HG02870 (cell line): ENCODE results near the gene ARID2.

Experiments used
- ATAC-seq: cut with Tn5 transposase; IDR thresholded peaks from one replicate; pipeline ENCODE4 v1.9.1; 2021; ENCODE audit warnings: mild to moderate bottlenecking, moderate library complexity; ENCODE audit not compliant: unreplicated experiment

Gene ARID2

DNA sequence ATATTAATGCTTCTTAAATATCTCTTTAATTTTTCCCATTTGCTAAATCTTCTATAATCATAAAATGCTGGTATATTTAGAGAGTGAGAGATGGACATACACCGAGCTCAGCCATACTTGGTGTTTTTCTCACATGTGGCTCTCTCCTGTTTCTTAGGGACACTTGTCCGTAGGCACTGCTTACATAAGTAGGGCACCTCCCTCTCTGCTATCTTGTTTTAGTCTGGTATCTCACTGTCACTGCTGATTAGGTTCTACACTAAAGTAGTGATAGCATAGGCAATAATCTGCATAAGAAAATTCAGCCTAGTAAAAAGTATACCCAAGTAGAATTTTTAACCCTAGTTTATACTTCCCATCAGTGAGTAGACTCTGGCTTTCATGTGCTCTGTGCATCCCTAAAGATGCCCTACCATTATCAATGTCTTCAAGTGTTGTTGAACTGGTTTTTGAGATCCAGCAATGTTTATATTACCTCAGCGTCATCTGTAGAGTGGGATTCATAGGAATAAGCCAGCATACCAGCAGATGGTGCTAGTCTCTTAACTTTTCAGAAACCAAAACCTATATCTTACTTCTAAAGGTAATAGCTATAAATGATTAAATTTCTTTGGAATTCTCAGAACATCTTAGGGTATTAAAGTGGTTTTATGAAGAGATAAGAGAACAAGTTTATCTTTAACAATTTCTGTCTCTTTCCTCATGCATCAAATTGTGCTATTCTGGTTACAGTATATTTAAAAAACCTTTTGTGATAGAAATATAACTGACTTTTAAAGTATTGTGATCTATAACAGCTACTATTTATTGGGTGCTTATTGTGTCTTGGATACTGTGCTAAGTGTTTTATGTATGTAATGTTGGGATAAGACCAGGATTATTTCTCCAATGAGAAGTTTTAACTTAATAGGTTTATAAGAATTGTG lies 32.9 kb downstream of the ARID2 start:
- peak; percentile 53 for ATAC-seq

DNA sequence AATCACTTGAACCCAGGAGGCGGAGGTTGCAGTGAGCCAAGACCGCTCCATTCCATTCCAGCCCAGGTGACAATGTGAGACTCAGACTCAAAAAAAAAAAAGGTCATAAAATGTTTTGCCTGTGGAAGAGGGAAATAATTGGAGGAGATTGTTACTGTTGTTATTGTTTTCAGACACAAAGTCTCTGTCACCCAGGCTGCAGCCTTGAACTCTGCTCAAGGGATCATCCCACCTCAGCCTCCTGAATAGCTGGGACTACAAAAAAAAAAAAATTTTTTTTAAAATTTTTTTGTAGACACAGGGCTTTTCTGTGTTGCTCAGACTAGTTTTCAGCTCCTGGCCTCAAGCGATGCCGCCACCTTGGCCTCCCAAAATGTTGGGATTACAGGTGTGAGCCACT lies 33.9 kb downstream of the ARID2 start:
- no peak for ATAC-seq

DNA sequence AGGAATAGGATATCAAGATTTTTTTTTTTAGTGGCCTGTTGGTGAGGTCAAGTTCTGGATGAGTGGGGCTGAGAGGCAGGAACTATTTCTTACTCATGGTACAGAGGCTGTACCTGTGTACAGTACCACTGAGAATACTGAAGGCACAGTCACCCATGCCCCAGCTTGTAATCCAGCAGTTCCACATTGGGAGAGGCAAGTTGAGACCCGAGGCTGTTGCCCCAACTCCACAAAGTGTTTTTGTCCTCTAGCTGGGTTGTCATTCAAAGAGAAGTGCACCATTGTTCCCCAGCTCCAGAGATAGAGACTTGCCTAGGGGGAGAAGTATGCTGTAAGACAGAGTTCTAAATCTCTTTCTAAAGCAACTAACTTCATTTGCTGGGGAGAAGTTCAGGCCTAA lies 38.7 kb downstream of the ARID2 start:
- no peak for ATAC-seq

DNA sequence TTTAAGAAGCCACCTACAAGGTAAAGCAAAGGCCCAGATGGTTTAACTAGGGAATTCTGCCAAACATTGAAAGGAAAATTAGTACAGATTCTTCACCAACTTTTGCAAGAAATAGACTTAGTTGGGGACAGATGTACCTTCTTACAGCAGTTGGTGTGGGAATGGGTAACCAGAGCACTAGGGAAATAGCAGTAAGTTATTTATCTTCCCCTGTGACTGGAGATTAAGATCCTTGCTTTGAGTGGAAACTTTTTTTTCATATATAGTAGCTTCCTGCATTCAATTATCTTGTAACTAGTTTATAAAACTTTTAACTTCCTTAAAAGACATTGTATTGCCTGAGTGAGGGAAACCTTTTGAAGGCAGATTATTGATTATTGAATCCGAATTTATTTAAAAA lies 44.2 kb downstream of the ARID2 start:
- no peak for ATAC-seq

DNA sequence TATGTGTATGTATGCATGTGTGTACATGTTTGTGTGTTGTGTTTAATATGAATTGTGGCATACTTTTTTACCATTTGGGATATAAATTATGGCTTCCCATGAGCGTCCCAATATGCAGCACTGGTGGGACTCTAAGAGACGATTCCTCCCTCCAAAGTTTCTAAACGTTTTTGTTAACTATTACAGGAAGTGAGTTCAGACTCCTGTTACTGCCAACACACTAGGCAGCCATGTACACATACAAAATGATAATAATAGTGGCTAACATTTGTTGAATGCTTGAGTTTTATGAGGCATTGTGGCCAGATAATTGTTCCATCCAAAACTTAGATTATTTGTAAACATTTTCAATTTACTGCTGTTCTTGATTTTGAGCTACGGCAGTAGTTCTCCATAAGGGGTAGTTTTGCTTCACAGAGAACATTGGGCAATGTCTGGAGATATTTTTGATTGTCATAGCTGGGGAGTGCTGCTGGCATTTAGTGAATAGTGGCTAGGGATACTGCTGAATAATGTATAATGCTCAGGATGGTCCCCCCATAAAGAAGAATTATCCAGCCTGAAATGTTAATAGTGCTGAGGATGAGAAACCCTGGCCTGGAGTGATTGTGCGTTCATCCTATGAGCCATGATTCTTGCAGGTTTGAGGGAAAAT lies 45.1 kb downstream of the ARID2 start:
- ATAC-seq = no peak

DNA sequence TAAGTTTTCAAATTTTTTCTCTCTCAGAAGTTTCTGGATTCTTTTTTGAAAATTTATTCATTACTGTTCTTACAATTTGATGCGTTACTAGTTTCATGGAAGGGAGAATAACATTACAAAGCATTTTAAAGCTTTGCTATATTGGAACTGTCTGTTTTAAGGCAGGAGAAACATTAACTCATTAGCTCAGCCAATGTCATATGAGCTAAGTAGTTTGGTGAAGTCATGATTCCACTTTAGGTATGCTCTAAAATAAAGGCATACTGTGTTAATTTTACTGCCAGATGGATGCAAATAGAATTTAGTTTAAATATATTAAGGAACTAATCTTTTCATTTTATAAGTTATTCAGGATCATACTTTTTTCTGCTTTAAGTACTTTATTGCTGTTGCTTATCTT lies 46.0 kb downstream of the ARID2 start:
- ATAC-seq = no peak

DNA sequence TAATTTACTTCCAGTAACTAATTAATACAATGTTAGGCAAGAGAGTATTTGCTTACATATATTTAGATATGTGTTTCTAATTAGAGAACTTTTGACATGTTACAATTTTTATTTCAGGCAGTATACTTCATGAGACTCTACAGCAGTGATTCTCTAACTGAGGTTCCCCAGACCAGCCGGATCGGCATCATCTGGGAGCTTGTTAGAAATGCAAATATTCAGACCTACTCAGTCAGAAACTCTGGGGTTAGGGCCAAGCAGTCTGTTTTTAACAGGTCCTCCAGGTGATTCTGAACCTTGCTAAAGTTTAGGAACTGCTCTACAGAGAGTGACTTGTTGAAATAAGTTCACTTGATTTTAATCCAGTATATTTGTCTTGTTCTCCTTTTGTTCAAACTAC lies 46.5 kb downstream of the ARID2 start:
- ATAC-seq = no peak

DNA sequence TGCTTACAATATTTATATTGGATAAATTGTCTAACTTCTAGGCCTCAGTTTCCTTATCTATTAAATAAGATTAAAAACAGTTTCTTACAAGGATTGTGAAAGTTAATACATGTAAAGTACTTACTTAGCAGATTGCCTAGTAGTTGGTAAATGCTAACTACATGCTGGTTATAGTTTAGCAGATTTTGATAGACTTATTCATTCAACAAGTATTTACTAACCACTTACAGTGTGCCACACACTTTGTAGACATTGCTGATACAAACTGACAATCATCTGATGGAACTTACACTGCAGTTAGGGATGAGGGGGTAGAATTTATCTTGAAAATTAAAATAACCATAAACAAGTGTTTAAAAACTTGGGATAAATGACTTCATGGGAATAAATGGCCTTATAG lies 50.4 kb downstream of the ARID2 start:
- no peak for ATAC-seq

DNA sequence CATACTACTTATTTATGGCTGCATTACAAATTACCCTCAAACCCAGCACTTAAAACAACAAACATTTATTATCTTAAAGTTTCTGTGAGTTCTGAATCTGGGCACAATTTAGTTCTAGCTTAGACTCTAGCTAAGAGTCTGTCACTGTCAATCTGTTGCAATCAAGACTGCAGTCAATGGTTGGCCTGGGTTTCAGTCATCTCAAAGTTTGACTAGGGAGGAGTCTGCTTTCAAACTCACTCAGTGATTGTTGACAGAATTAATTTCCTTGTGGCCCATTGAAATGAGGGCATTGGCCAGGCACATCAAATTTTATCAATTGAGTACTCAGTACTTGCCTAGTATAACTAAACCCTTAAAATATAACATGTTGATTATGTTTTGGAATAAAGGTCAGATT lies 51.6 kb downstream of the ARID2 start:
- ATAC-seq = no peak

DNA sequence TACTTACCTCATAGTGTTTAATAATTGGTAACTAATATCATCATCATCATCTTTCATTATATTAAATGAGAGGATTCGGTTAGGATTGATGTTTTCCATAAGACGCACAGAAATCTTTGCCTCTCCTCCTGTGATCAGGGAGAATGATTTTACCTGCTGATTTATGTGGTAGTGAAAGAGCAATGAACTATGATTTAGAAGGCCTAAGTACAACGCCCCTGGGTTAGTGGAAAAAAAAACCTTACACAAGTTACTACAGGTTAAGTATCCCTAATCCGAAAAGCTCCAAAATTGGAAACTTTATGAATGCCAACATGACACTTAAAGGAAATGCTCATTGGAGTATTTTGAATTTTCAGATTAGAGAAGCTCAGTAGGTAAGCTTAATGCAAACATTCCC lies 55.8 kb downstream of the ARID2 start:
- no peak for ATAC-seq

DNA sequence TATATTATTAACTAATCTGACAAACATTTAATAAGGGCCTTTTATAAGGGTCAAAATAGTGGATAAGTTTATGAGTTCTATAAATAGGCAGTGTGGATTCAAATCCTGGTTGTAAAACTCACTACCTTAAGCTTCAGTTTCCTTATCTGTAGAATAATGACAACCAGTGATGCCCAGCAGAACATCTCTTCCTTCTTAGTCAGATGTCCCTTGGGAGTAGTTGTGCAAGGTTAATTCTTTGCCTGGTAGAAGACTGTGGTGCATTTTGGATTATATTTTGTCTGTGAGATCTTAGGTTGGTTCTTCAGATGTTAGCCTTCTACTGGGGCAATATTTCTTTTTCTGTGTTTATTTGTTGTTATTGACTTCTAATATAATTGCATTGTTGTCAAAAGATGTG lies 59.5 kb downstream of the ARID2 start:
- no peak for ATAC-seq

DNA sequence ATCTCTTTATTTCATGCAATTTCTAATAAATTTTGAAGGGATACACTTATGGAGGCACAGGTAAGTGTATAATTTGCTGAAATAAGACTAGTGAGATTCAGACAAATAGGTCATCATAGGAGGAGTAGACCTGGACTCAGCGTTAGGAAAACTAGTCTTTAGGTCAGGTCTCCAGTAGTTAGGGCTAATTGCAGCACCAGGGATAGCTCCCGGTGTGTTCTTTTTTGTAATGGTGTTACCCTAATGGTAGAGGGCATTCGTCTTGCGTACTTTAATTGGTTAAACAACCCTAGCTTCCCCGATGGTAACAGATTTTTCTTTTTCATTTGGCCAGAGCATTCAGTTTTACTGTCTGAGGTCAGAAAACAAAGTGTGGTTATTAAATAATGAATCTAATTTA lies 64.9 kb downstream of the ARID2 start:
- no peak for ATAC-seq

DNA sequence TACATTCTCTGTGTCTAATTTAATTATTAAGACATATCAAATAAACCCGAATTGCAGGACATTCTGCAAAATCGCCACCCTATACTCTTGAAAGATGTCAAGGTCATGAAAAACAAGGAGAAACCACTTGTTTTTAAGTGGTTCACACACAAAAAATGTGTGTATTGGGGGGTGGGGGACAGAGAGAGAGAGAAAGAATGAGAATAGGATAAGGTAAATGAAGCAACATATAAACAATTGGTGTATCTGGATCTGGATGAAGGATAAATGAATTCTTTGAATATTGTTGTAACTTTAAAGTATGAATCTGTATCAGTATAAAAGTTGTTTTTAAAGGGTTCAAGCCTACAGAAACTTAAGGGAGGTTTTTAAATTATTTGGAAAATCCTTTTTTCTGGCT lies 72.1 kb downstream of the ARID2 start:
- no peak for ATAC-seq

DNA sequence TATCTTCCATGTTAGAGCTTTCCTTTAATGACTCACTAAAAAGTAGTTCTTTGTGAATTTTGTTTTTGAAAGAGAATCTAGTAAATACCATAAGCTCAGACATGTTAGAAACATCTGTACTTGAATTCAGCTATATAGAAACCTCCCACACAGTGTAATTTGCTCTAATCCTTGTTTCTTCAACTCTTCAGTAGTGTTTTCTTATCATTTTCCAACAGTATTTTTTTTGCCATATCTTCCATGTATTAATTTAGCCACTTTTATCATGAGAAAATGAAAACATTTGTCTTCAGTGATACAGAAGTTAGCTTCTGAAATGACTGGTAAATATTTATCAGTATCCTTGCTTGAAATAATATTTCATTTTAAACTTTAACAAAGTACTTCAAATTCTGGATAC lies 73.6 kb downstream of the ARID2 start:
- ATAC-seq = no peak

DNA sequence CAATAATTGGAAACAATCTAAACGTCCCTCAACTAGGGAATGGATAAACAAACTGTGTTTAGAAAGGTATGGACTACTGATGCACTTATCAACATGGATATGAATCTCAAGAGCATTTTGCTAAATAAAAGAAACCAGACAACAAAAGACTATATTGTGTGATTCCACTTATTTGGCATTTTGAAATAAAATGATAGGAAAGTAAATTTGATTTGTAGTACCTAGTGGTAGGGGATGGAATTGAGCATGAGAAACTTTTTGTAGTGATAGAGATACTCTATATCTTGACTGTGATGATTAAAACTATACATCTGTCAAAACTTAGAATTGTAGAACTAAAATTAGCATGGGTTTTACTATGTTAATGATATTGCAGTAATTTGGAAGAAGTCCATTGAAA lies 87.1 kb downstream of the ARID2 start:
- no peak for ATAC-seq

DNA sequence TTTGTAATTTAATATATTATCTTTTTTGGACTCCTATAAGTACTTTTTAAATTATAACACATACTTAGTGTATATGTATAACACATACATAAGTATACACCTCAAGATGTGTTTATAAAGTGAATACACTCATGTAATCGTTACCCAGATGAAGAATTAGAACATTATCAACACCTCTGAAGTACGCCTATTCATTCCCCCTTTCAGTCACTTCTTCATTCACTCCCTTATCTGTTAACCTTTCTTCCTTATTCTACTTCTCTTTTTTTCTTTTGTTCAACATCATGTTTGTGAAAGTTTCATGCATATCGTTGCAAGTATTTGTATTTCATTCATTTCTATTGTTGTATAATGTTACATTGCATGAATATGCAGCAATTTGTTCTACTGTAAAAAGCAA lies 98.5 kb downstream of the ARID2 start:
- ATAC-seq = no peak

DNA sequence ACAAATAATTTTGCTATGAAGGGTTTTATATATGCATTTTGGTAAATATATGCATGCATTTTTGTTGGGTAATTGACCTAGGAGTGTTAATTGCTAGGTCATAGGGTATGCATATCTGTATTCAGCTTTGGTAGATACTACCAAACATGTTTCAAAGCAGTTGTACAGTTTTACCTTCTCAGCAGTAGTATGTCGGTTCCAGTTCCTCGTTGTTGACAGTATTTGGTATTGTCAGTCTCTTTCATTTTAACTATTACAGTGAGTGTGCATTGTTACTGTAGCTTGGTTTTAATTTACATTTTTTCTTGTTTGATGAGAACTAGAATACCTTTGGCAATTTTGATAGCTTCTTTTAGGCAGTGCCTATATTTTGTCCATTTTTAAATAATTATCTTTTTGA lies 98.9 kb downstream of the ARID2 start:
- ATAC-seq = no peak

DNA sequence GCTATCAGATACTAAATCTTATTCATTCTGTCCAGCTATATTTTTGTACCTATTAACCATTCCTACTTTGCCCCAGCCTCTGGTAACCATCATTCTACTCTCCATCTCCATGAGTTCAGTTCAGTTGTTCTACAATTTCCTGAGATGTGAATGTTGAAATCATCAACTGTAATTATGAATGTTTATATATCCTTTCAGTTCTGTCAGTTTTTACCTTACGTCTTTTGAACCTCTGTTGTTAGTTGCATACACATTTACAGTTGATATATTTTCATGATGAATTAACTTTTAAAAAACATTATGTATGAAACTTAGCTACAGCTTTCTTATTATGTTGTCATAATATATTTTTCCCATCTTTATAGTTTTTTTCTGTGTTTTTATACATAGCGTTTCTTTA lies 102.1 kb downstream of the ARID2 start:
- no peak for ATAC-seq

DNA sequence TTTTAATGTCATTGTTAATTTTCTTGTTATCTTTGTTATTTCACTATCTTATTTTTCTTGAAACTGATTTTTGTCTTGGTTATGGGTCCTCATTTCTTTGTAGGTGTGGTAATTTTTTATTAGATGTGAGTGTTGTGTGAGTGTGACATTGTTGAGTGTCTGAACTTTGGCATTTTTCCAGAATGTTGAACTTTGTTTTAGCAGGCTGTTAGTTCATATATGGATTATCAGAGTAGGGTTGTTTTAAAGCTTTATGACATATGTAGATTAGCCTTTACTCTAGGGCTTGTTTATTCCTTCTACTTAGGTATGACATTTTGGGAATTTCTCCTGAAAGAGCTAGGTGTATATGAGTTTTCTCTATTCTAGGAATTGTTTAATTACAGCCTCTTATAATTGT lies 103.9 kb downstream of the ARID2 start:
- no peak for ATAC-seq

DNA sequence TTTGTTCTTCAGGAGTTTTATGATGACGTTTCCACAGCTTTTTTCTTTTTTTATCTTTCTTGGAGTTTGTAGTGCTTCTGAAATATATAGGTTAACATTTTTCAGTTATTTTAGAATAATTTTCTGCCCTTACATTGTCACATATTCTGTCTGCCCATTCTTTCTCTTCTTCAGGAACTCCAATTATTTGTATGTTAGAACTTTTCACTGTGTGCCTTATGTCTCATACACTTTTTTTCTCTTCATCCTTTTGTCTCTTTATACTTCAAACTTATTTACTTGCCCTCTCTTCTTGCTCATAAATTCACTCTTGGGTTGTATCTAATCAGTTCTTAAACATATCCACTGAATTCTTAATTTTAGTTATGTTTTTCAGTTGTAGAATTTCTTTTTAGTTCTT lies 105.3 kb downstream of the ARID2 start:
- ATAC-seq = no peak

DNA sequence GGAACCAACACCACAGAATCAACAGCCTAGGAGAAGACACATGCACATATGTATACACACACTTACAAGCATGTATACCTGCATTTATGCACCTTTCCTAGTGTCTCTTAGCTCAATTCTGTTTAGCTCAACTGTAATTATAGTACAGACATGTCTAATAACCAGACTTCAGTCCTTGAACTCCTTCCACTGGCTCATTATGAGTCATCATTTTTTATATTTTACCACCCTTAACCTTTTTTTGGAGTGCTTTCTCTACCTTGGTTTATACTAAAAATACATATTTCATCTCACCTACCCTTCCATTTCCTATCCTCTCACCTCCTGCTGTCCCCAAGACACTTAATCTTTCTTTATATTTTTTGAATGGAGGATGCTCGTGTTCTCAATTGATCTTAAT lies 110.4 kb downstream of the ARID2 start:
- no peak for ATAC-seq

DNA sequence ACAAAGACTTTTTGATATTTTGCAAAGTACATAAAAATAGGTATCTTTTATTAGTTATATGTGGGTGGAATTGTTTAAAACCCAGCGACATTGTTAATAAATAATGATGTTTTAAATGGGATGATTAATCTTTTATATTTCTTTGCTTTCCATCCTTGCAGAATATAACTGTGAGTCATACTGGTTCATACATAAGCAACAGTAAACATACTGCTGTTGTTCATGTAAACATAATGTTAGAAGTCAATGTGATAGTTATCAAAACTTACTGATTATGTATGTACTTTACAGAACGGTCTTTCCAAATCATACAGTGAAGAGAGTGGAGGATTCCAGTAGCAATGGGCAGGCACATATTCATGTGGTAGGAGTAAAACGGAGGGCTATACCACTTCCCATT lies 119.8 kb downstream of the ARID2 start:
- no peak for ATAC-seq

DNA sequence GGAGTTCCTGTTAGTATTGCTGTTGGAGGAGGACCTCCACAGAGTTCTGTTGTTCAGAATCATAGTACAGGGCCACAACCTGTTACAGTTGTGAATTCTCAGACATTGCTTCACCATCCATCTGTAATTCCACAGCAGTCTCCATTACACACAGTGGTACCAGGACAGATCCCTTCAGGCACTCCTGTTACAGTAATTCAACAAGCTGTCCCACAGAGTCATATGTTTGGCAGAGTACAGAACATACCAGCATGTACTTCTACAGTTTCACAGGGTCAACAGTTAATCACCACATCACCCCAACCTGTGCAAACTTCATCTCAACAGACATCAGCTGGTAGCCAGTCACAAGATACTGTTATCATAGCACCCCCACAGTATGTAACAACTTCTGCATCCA lies 120.8 kb downstream of the ARID2 start:
- no peak for ATAC-seq
